Astrocyte of the hippocampus (primary cell): Measurements from ENCODE around the gene SOCS3.

ENCODE experiments used
- DNase-seq: peaks from one replicate; pipeline ENCODE4 v3.0.0; 2011; ENCODE audit warnings: low read depth, low spot score

The SOCS3 gene

GRCh38 chr17:78330570-78331224 is 29.2 kb downstream of the SOCS3 start:
- peak; percentile 80 for DNase-seq

- DNase-seq: peak; percentile 88
Measured at GRCh38 chr17:78329263-78330059, 30.4 kb downstream of the SOCS3 start.

GRCh38 chr17:78327880-78328279 is 32.0 kb downstream of the SOCS3 start:
- DNase-seq: no peak

- peak; percentile 80 for DNase-seq
Measured at GRCh38 chr17:78325076-78325687, 34.7 kb downstream of the SOCS3 start.

- peak; percentile 78 for DNase-seq
Measured at GRCh38 chr17:78324391-78325075, 35.3 kb downstream of the SOCS3 start.

- DNase-seq: no peak
Measured at GRCh38 chr17:78323826-78324390, 36.0 kb downstream of the SOCS3 start.

- DNase-seq: no peak
Measured at GRCh38 chr17:78322858-78323455, 36.9 kb downstream of the SOCS3 start.

GRCh38 chr17:78322327-78322857 is 37.5 kb downstream of the SOCS3 start:
- no peak for DNase-seq

- DNase-seq: no peak
Measured at GRCh38 chr17:78318843-78319242, 41.0 kb downstream of the SOCS3 start.

- no peak for DNase-seq
Measured at GRCh38 chr17:78318407-78318806, 41.5 kb downstream of the SOCS3 start.

- no peak for DNase-seq
Measured at GRCh38 chr17:78317794-78318400, 42.0 kb downstream of the SOCS3 start.

GRCh38 chr17:78316867-78317789 is 42.7 kb downstream of the SOCS3 start:
- DNase-seq: no peak

- DNase-seq: no peak
Measured at GRCh38 chr17:78316115-78316866, 43.6 kb downstream of the SOCS3 start.

- peak; percentile 93 for DNase-seq
Measured at GRCh38 chr17:78315355-78316114, 44.3 kb downstream of the SOCS3 start.

GRCh38 chr17:78314683-78315354 is 45.1 kb downstream of the SOCS3 start:
- DNase-seq: no peak

- DNase-seq: peak; percentile 89
Measured at GRCh38 chr17:78313735-78314648, 45.9 kb downstream of the SOCS3 start.
